ENCODE results near the gene SLC26A11. TPM values are rescaled to one million over a fixed set of nuclear protein-coding genes. Genes with fewer than 3 reads are reported as not detected.

SLC26A11 gene
- total RNA-seq, 1 donor from 2014 or later: 9.1 TPM

Other genes with a start within 250 kb of the SLC26A11 start
- gene TBC1D16, start 184.6 kb upstream of the SLC26A11 start, total RNA-seq (ENCODE audit: insufficient read depth, low replicate concordance): 21.7 TPM
- gene CCDC40, start 183.8 kb upstream of the SLC26A11 start, total RNA-seq (ENCODE audit: insufficient read depth, low replicate concordance): 2.9 TPM
- 29.9 TPM for gene GAA, start 118.8 kb upstream of the SLC26A11 start, total RNA-seq (ENCODE audit: insufficient read depth, low replicate concordance)
- 72.5 TPM for gene EIF4A3, start 73.3 kb upstream of the SLC26A11 start, total RNA-seq (ENCODE audit: insufficient read depth, low replicate concordance)
- gene CARD14, start 50.4 kb upstream of the SLC26A11 start, total RNA-seq (ENCODE audit: insufficient read depth, low replicate concordance): 3.9 TPM
- gene SGSH, start 94 bp upstream of the SLC26A11 start, total RNA-seq (ENCODE audit: insufficient read depth, low replicate concordance): 5.8 TPM
- gene RNF213, start 40.4 kb downstream of the SLC26A11 start, total RNA-seq (ENCODE audit: insufficient read depth, low replicate concordance): 54.4 TPM
- gene ENDOV, start 194.7 kb downstream of the SLC26A11 start, total RNA-seq (ENCODE audit: insufficient read depth, low replicate concordance): 22.6 TPM